Umbilical cord (tissue), 2 donors: ENCODE data around the gene EXD2. TPM values are rescaled to one million over a fixed set of nuclear protein-coding genes. Genes with fewer than 3 reads are reported as not detected.
"Not testable (repeated sequence)": the region's sequence is repeated elsewhere in the genome, so short reads cannot be mapped to it uniquely, and the experiment has no call there.

ENCODE experiments used
- DNase-seq: peaks from one replicate; pipeline ENCODE4 v3.0.0-alpha.2; 2015; ENCODE audit warnings: low spot score
- total RNA-seq: library from RNA; depleted of rRNA; stranded (reverse); fragments of >200 nt; gene quantifications from one replicate; pipeline ENCODE4 v1.2.3, GENCODE V29; 2014; ENCODE audit warnings: low replicate concordance; ENCODE audit not compliant: insufficient read depth

Gene EXD2
- total RNA-seq, 1 donor from 2014 or later, result 13.7 TPM

GRCh38 chr14:69193721-69194120, 2.4 kb downstream of the EXD2 start:
- DNase-seq, result no peak

GRCh38 chr14:69199786-69200185, 8.5 kb downstream of the EXD2 start:
- no peak for DNase-seq

DNA sequence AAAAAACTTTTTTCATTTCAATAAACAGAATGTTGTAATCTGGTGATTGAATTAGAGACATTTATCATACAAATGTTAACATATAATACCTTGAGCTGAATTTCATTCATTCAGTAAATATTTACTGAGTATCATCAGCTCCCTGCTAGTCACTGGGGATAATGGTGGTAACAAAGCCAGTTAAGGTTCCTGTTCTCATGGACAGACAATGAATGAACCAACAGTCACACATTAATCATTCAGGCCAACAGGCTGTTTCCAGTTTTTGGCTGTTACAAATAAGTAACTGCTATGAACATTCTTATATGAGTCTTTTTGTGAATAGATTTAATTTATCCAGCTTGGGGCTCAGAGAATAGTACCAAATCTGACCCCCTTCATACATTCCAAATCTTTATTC, 13.5 kb downstream of the EXD2 start:
- DNase-seq, result no peak

DNA sequence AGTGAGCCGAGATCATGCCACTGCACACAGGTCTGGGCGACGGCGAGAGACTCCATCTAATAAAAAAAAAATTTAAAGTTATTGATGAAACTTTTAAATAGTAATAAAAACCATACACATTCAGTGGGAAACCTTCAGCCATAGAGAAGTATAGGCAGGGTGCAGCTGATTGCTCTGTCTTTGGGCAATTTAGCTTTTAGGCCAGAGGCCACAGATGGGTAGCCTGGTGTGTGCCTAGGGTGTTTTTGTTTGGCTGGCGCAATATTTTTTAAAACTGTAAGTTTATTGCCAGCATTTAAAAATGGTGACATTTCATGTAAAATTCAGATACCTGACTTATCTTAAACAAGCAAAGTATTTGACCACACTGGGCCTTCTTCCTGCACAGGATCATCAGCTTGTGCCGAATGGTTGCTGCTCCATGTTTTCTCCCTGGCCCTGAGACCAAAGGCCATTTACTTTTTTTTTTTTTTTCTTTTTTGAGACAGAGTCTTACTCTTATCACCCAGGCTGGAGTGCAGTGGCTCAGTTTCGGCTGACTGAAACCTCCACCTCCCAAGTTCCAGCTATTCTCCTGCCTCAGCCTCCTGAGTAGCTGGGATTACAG, 16.2 kb downstream of the EXD2 start:
- DNase-seq, result no peak

- no peak for DNase-seq
Observed at GRCh38 chr14:69208666-69209065, 17.4 kb downstream of the EXD2 start.

DNA sequence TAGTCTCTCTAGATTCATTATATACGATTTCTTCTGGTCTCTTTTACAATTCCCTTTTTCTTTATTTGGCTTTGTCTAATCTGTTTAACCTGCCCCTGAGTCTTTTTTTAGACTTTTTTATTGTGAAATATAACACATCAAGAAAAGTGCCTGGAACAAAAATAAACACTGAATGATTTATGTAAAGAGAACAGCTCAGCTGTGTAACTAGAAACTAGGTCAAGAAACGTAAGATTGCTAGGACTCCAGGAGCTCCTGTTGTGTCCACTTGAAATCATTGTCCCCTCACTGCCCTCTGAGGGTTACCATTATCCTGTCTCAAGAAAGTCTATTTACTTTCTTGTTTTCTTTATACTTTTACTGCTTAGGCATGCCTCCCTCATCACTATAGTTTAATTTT, 23.1 kb downstream of the EXD2 start:
- DNase-seq, result no peak

- not testable (repeated sequence) for DNase-seq
Observed at GRCh38 chr14:69217663-69218062, 26.4 kb downstream of the EXD2 start.

DNA sequence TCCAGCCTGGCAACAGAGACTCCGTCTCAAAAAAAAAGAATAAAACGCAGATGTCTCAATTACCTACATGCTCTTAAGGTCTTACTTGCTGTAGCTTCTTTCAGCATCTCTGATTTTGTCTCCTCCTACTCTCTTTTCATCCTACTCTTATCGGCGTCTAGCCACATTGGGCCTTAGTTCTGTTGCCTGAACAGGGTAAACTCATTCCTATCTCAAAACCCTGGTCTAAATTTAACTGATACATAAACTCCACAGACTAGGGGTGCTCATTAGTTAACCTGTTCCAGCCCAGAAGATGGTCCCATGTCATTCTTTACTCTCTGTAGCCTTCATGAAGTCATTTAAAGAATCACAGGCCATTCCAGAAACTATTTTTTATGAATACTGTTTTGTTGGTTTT, 33.6 kb downstream of the EXD2 start:
- no peak for DNase-seq

GRCh38 chr14:69226178-69226577, 34.9 kb downstream of the EXD2 start:
- DNase-seq, result peak; percentile 31

DNA sequence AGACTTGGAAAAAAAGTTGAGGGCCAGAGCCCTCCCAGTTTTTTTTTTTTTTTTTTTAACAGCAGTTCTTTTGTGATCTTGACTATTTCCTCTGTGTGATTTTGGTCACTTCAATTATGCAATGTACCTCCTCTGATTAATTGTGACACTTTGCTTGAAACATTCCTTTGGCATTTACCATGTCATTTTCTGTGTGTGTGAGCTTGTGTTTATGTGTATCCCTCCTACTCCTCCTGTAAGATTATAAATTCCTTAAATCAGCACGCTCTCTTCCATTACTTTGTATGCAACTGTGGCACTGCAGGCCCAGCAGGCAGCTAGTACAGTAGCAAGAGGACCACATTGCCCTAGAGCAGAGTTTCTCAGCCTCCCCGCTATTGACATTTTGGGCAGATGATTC, 35.4 kb downstream of the EXD2 start:
- no peak for DNase-seq

GRCh38 chr14:69231486-69231885, 40.2 kb downstream of the EXD2 start:
- DNase-seq, result no peak

GRCh38 chr14:69232388-69232787, 41.1 kb downstream of the EXD2 start:
- no peak for DNase-seq

- no peak for DNase-seq
Observed at GRCh38 chr14:69234106-69234505, 42.8 kb downstream of the EXD2 start.

DNA sequence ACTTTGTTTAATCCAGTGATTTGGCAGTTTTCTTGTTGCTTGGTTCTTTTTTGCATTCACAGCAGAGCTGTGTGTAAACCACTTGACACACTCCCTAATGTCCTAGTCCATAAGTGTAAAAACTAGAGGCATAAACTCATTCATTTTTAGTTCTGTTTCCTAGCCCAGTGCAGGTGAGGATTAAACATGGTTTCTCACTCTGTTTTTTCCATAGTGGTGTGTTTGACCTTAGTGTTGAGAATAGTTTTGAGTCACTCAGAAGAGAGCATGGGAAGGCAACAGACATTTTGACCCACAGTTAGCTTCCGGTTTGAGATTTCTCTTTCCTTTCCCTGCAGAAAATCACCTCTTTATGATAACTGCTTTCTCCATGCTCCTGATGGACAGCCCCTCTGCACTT, 44.4 kb downstream of the EXD2 start:
- no peak for DNase-seq

DNA sequence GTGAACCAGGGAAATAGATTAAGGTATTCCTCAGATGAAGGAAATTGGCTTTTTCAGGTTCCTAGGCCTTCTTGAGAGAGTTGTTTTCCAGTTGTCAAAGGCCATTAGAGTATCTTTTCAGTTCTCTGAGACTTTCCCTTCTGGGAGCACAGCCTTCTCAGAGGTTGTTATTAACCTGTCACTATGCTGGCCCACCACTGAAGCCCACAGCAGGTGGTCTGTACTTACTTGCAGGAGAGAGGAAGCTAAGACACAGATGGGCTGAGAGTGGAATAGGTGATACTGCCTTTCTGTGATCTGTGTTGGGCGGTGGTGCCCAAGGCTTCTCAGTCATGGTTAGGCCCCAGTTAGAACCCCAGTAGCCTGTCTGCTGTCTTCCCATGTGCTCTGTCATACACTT, 45.8 kb downstream of the EXD2 start:
- no peak for DNase-seq

DNA sequence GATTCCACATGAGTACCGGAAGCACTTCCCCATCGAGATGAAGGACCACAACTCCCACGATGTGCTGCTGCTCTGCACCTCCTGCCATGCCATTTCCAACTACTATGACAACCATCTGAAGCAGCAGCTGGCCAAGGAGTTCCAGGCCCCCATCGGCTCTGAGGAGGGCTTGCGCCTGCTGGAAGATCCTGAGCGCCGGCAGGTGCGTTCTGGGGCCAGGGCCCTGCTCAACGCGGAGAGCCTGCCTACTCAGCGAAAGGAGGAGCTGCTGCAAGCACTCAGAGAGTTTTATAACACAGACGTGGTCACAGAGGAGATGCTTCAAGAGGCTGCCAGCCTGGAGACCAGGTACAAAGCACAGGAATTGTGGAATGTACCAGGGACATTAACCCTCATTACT, 46.3 kb downstream of the EXD2 start:
- DNase-seq, result no peak

- DNase-seq, result no peak
Observed at GRCh38 chr14:69238883-69239282, 47.6 kb downstream of the EXD2 start.

DNA sequence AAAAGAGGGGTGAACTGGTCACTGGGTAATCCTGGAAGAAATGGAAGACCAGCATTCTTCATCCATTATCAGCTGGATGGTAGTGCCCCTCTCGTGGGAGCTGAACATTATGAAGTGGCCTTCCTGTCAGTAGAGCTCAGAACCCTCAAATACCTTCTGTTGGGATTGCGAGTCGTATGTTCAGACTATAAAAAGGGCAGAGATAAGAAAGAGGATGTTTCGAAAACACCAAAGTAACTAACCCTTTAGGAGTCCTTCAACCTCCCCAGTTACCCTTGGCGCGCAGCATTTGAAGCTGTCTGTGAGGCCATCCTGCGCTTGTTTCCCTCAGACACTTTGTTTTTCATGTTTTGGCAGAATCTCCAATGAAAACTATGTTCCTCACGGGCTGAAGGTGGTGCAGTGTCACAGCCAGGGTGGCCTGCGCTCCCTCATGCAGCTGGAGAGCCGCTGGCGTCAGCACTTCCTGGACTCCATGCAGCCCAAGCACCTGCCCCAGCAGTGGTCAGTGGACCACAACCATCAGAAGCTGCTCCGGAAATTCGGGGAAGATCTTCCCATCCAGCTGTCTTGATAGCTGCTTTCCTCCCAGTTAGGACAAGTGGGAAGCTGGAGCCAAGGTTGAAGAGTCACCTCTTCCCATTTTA, 49.4 kb downstream of the EXD2 start:
- DNase-seq, result no peak

DNA sequence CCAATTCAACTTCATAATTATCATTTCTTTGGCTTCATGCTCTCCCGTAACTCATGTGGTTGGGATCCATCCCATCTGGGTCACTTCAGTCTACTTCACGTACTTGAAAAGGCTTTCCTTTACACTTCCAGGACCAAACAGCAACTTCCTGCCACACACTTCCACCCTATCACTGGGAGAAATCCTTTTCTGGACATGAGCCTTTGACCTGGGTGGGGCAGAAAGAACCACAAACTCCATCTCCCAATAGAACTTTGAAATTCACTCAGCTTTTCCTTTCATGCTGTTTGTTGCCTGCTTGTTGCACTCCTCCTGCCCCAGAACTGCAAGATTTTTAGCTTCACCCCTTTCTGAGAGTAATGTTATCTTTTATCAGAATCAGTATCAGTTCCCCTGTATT, 50.3 kb downstream of the EXD2 start:
- no peak for DNase-seq

GRCh38 chr14:69242311-69243224, 51.3 kb downstream of the EXD2 start:
- DNase-seq, result peak; percentile 82

- no peak for DNase-seq
Observed at GRCh38 chr14:69244946-69245345, 53.6 kb downstream of the EXD2 start.

DNA sequence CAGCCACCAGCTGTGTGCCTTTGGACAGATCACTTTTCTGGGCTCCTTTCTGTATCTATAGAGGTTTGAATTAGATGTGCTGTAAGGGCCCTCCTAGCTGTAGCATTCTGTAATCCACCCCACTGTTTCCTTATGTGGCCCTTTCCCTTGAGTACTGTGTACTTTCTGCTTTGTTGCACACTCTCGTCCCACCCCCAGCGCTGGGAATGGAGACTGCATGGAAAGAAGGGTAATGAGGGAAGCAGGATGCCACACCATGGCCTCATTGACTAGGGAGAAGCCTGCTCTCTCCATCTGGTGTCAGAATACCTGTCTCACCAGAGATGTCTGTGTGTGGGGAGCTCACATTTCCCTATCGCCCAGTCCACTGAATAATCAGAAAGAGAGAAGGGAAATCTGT, 55.0 kb downstream of the EXD2 start:
- DNase-seq, result no peak
